ENCODE data around the gene ZNF217. TPM values are rescaled to one million over a fixed set of nuclear protein-coding genes. Genes with fewer than 3 reads are reported as not detected.
"Not testable (repeated sequence)": the region's sequence is repeated elsewhere in the genome, so short reads cannot be mapped to it uniquely, and the experiment has no call there.

The ZNF217 gene
- total RNA-seq (2014; rRNA removed) (45.6 and 55.5 TPM in 2 replicates), Bru-seq, nascent RNA (percentile 99 among the genes with signal in this experiment), BruChase-seq, experiment 1, labeled RNA remaining after a 6-hour chase (percentile 95 among the genes with signal in this experiment), BruChase-seq, experiment 2, labeled RNA remaining after a 2-hour chase (percentile 99 among the genes with signal in this experiment)
- long read RNA-seq, partial matches to known transcripts: 8 of 21 reads
- long read RNA-seq, other reads (novel, unspliced or antisense): 13 of 21 reads

DNA sequence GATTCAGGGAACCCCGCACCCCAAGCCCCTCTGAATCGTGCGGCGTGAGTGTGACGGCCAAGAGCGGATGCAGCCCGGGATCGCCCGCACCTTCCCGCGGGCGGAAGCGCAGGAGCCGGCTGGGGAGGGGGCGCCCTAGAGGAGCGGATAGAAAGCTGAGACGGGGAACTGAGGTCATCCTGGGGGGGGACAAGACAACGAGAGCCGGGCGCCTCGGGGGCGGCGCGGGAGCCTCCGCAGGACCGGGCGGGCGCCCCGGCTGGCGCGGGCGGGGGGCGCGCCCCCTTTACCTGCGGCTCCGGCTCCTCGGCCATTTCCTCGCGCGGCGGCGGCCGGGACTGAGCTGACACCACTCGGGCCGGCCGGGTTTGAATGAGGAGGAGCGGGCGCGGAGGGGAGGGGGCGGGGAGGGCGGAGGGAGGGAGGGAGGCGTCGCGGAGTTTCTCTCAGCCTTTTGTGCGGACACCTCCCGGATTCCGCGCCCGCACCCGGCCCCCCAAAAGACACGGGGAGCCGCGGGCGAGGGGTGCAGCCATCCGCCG, at the start of gene ZNF217:
Gene ZNF217, minus strand, starts transcription at position 374 of the 542 bp plus-strand sequence. CDS start 11,013 bp downstream, outside the sequence.
- Histone ChIP-seq H3K9ac (ENCODE audit: low read length) (peak within 1 kb of the TSS; percentile 91), H3K79me2 (ENCODE audit: low read length) (peaks cover 80% of the 10 kb centered on the region), H3K4me2 (ENCODE audit: low read length) (peak within 1 kb of the TSS; percentile 83), H3K27ac (ENCODE audit: low read length) (peak within 1 kb of the TSS; percentile 81), H3K4me1 (ENCODE audit: insufficient read depth, low read length) (peaks cover 48% of the 10 kb centered on the region), H3K4me3 (ENCODE audit: low read length) (peak within 1 kb of the TSS; percentile 92), H2AFZ (ENCODE audit: low read length) (peak within 1 kb of the TSS; percentile 95)
- BruUV-seq (replicated peaks); H3K36me3 ChIP-seq (ENCODE audit: low read depth, low read length); H4K20me1 ChIP-seq (ENCODE audit: low read length); H3K9me3 ChIP-seq (ENCODE audit: low read length); H3K9me2 ChIP-seq (replicated peaks; ENCODE audit: low read length); H3K27me3 ChIP-seq (ENCODE audit: low read length); H3F3A ChIP-seq (ENCODE audit: low read length, unreplicated experiment): not testable (repeated sequence)
- POLR2A ChIA-PET (ENCODE audit: unreplicated experiment): interaction anchor here (0.6 to 1.6 kb wide), 12 partner anchors 10 to 306 kb away, joined by 3 to 22 read pairs (median 5); no protein-coding TSS in a partner anchor
- intact Hi-C loops (cut with micrococcal nuclease): loop anchor here (1.0 to 10.0 kb wide), 2 partner anchors 235 to 1959 kb away; no protein-coding TSS in a partner anchor
- DNase-seq: peak; percentile 75
- CTCF ChIA-PET: interaction anchor here (0.6 to 1.2 kb wide), 5 partner anchors 14 to 304 kb away, joined by 4 to 6 read pairs (median 5); no protein-coding TSS in a partner anchor
- peak; percentile 41 for ATAC-seq

DNA sequence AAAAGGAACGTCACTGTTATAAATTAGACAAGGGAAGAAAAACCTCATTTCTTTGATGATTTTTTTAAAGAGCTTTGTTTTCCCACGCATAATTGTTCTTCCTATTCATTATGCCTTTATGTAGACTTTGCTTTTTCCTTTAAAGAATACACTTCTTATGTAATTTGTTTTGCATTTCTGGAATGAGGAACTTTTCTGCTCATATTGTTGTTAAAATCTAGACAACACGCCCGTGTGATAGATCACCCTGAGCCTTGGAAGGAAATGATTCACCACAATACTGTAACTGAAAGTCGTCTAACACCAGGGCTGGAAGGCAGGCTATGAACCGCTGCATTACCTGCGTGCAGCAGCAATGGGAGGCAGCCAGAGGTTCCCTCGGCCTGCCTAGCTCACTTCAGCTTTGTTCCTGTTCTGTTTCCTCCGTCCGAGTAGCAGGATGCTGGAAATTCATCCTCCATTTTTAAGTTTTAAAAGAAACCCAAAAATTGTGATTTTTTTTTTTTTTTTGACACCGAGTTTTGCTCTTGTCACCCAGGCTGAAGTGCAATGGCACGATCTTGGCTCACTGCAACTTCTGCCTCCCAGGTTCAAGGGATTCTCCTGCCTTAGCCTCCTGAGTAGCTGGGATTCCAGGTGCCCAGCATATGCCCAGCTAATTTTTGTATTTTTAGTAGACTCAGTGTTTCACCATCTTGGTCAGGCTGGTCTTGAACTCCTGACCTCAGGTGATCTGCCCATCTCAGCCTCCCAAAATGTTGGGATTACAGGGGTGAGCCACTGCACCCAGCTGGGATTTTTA, 49.6 kb upstream of the ZNF217 start:
- BruUV-seq (replicated peaks): TSS peak; percentile 87
- H3K9me2 ChIP-seq (replicated peaks; ENCODE audit: low read length): no peaks in the 10 kb centered on the region
- DNase-seq: peak; percentile 94
- no peaks in the 10 kb centered on the region for H3K79me2 ChIP-seq (ENCODE audit: low read length)
- peak; percentile 92 for ATAC-seq
- CTCF ChIA-PET: interaction anchor here (0.6 to 1.2 kb wide), 5 partner anchors 11 to 297 kb away, joined by 3 to 5 read pairs (median 3); no protein-coding TSS in a partner anchor
- H3K9me3 ChIP-seq (ENCODE audit: low read length): no peaks in the 10 kb centered on the region
- intact Hi-C loops (cut with micrococcal nuclease): loop anchor here (1.0 to 5.0 kb wide), 5 partner anchors 20 to 298 kb away; no protein-coding TSS in a partner anchor
- H3K4me3 ChIP-seq (ENCODE audit: low read length): peak overlapping the region; percentile 51
- H3K9ac ChIP-seq (ENCODE audit: low read length): peak overlapping the region; percentile 28
- no peaks in the 10 kb centered on the region for H3K36me3 ChIP-seq (ENCODE audit: low read depth, low read length)
- H3K27ac ChIP-seq (ENCODE audit: low read length): peak overlapping the region; percentile 80
- peak overlapping the region; percentile 56 for H2AFZ ChIP-seq (ENCODE audit: low read length)
- POLR2A ChIA-PET (ENCODE audit: unreplicated experiment): interaction anchor here (0.5 to 0.7 kb wide), 7 partner anchors 20 to 113 kb away, joined by 3 to 7 read pairs (median 3); partner anchors contain the start of gene ZNF217
- peaks cover 32% of the 10 kb centered on the region for H3K4me1 ChIP-seq (ENCODE audit: insufficient read depth, low read length)
- no peaks in the 10 kb centered on the region for H3K27me3 ChIP-seq (ENCODE audit: low read length)
- no peaks in the 10 kb centered on the region for H4K20me1 ChIP-seq (ENCODE audit: low read length)
- TF ChIP-seq EZH2phosphoT487 (IDR thresholded peaks at IDR 0.05; ENCODE audit: borderline replicate concordance, low read length) (no peak), EZH2 (IDR thresholded peaks at IDR 0.05; ENCODE audit: low read length, unreplicated experiment) (no peak)
- TF ChIP-seq, protein P1, sequence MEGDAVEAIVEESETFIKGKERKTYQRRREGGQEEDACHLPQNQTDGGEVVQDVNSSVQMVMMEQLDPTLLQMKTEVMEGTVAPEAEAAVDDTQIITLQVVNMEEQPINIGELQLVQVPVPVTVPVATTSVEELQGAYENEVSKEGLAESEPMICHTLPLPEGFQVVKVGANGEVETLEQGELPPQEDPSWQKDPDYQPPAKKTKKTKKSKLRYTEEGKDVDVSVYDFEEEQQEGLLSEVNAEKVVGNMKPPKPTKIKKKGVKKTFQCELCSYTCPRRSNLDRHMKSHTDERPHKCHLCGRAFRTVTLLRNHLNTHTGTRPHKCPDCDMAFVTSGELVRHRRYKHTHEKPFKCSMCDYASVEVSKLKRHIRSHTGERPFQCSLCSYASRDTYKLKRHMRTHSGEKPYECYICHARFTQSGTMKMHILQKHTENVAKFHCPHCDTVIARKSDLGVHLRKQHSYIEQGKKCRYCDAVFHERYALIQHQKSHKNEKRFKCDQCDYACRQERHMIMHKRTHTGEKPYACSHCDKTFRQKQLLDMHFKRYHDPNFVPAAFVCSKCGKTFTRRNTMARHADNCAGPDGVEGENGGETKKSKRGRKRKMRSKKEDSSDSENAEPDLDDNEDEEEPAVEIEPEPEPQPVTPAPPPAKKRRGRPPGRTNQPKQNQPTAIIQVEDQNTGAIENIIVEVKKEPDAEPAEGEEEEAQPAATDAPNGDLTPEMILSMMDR (conservative IDR thresholded peaks at IDR 0.05; ENCODE audit: low read depth, low read length): no peak
- H3K4me2 ChIP-seq (ENCODE audit: low read length): peak overlapping the region; percentile 72
- H3F3A ChIP-seq (ENCODE audit: low read length, unreplicated experiment): peaks cover 12% of the 10 kb centered on the region

Measured in PC-3 (cell line).